Loucy (cell line): ENCODE data around the gene AGR3.

Source experiments
- H2AFZ ChIP-seq: fragments of 200-600 bp; sonication (generic); 2 replicates; pipeline ENCODE4 v1.6.0; 2016; ENCODE audit warnings: antibody characterized with exemption, mild to moderate bottlenecking, low read length, moderate library complexity
- H3F3A ChIP-seq: fragments of 200-600 bp; 2 replicates; pipeline ENCODE4 v1.6.0; 2016; ENCODE audit warnings: antibody characterized with exemption, low read depth, mild to moderate bottlenecking
- H3K27me3 ChIP-seq: fragments of 200-600 bp; sonication (generic); 2 replicates; pipeline ENCODE4 v1.6.1; 2014; ENCODE audit warnings: low read length, mild to moderate bottlenecking; ENCODE audit not compliant: insufficient read depth, poor library complexity, severe bottlenecking
- H3K36me3 ChIP-seq: fragments of 200-600 bp; sonication (generic); 2 replicates; pipeline ENCODE4 v1.6.1; 2016; ENCODE audit warnings: low read length; ENCODE audit not compliant: insufficient read depth
- H3K4me1 ChIP-seq: fragments of 200-600 bp; sonication (generic); 2 replicates; pipeline ENCODE4 v1.5.1; 2014; ENCODE audit warnings: low read length, mild to moderate bottlenecking; ENCODE audit not compliant: insufficient read depth, poor library complexity, severe bottlenecking
- H3K4me2 ChIP-seq: fragments of 200-600 bp; sonication (generic); 2 replicates; pipeline ENCODE4 v1.6.0; 2014; ENCODE audit warnings: antibody characterized with exemption, low read length, low read depth, mild to moderate bottlenecking; ENCODE audit not compliant: poor library complexity, severe bottlenecking
- H3K4me3 ChIP-seq: fragments of 200-600 bp; sonication (generic); 2 replicates; pipeline ENCODE4 v1.5.1; 2014; ENCODE audit warnings: low read length, mild to moderate bottlenecking, mixed read lengths; ENCODE audit not compliant: poor library complexity, severe bottlenecking
- H3K79me2 ChIP-seq: fragments of 200-600 bp; sonication (generic); 2 replicates; pipeline ENCODE4 v1.6.1; 2014; ENCODE audit warnings: low read length; ENCODE audit not compliant: insufficient read depth
- H3K9ac ChIP-seq: fragments of 200-600 bp; sonication (generic); 2 replicates; pipeline ENCODE4 v1.6.0; 2014; ENCODE audit warnings: mild to moderate bottlenecking, low read depth, low read length, moderate library complexity; ENCODE audit not compliant: poor library complexity, severe bottlenecking
- H3K9me2 ChIP-seq: fragments of 200-600 bp; sonication (generic); replicated peaks from 2 replicates; pipeline ENCODE4 v1.6.1; 2016; ENCODE audit warnings: low read depth, low read length, mixed read lengths
- H3K9me3 ChIP-seq: fragments of 200-600 bp; sonication (generic); 2 replicates; pipeline ENCODE4 v1.6.1; 2014; ENCODE audit warnings: mild to moderate bottlenecking, antibody characterized with exemption, low read length, low read depth; ENCODE audit not compliant: insufficient read depth
- H4K20me1 ChIP-seq: fragments of 200-600 bp; sonication (generic); 2 replicates; pipeline ENCODE4 v1.6.0; 2014; ENCODE audit warnings: antibody characterized with exemption, low read length, mild to moderate bottlenecking; ENCODE audit not compliant: insufficient read depth, poor library complexity, severe bottlenecking
- EZH2phosphoT487 ChIP-seq: fragments of 200-600 bp; IDR thresholded peaks from 2 replicates; pipeline ENCODE4 v1.6.1; 2018; ENCODE audit warnings: antibody characterized with exemption, mild to moderate bottlenecking, moderate library complexity, borderline replicate concordance
- TF ChIP-seq, protein P1 (sequence below): fragments of 200-600 bp; sonication (generic); conservative IDR thresholded peaks from 2 replicates; pipeline ENCODE4 v1.5.1; 2014; ENCODE audit warnings: mild to moderate bottlenecking, antibody characterized with exemption, low read length

Gene AGR3

DNA sequence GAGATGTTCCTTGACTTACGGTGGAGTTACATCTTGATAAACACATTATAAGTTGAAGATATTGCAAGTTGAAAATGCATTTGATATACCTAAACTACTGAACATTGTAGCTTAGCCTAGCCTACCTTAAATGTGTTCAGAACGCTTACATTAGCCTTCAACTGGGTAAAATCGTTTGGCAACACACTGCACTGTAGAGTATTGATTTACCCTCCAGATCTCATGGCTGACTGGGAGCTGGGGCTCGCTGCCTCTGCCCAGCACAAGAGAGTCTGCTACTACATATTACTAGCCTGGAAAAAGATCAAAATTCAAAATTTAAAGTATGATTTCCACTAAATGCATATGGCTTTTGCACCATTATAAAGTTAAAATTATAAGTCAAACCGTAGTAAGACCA is 7.5 kb upstream of the AGR3 start:
- Histone ChIP-seq H3K9me2 (no peaks in the 10 kb centered on the region), H3K9ac (no peak overlapping the region), H3K4me1 (peaks cover 10% of the 10 kb centered on the region), H3K9me3 (no peaks in the 10 kb centered on the region), H3K4me2 (no peak overlapping the region), H4K20me1 (no peaks in the 10 kb centered on the region), H3K79me2 (no peaks in the 10 kb centered on the region), H3K4me3 (no peak overlapping the region), H3K27me3 (no peaks in the 10 kb centered on the region), H3F3A (no peaks in the 10 kb centered on the region), H2AFZ (no peak overlapping the region), H3K36me3 (no peaks in the 10 kb centered on the region)
- TF ChIP-seq, protein P1, sequence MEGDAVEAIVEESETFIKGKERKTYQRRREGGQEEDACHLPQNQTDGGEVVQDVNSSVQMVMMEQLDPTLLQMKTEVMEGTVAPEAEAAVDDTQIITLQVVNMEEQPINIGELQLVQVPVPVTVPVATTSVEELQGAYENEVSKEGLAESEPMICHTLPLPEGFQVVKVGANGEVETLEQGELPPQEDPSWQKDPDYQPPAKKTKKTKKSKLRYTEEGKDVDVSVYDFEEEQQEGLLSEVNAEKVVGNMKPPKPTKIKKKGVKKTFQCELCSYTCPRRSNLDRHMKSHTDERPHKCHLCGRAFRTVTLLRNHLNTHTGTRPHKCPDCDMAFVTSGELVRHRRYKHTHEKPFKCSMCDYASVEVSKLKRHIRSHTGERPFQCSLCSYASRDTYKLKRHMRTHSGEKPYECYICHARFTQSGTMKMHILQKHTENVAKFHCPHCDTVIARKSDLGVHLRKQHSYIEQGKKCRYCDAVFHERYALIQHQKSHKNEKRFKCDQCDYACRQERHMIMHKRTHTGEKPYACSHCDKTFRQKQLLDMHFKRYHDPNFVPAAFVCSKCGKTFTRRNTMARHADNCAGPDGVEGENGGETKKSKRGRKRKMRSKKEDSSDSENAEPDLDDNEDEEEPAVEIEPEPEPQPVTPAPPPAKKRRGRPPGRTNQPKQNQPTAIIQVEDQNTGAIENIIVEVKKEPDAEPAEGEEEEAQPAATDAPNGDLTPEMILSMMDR = no peak
- TF ChIP-seq EZH2phosphoT487 = no peak

DNA sequence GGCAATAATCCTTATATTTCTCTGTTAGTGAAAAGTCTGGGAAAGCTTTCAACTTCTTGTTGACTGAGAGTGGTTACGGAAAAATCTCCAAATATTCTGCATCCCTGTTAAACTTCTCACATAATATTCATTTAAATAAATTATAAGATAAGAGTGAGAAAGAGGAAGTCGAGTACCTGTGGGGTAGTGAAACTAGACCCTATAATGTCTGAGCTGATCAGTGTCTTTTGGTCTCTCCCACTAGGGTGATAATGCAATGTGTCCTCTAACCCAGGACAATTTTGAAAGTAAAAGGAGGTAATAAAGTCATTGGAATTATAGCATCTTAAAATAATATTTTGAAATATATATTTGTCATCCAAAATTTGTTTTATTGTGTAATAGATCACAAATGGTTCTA is 2.1 kb upstream of the AGR3 start:
- no peaks in the 10 kb centered on the region for H3K79me2 ChIP-seq
- H3K9me2 ChIP-seq = no peaks in the 10 kb centered on the region
- no peak overlapping the region for H3K4me3 ChIP-seq
- TF ChIP-seq, protein P1 = no peak
- no peak for TF ChIP-seq EZH2phosphoT487
- no peaks in the 10 kb centered on the region for H3K9me3 ChIP-seq
- H3K4me2 ChIP-seq = no peak overlapping the region
- H2AFZ ChIP-seq = no peak overlapping the region
- no peaks in the 10 kb centered on the region for H4K20me1 ChIP-seq
- H3K27me3 ChIP-seq = no peaks in the 10 kb centered on the region
- no peaks in the 10 kb centered on the region for H3F3A ChIP-seq
- no peak overlapping the region for H3K9ac ChIP-seq
- no peaks in the 10 kb centered on the region for H3K4me1 ChIP-seq
- H3K36me3 ChIP-seq = no peaks in the 10 kb centered on the region

DNA sequence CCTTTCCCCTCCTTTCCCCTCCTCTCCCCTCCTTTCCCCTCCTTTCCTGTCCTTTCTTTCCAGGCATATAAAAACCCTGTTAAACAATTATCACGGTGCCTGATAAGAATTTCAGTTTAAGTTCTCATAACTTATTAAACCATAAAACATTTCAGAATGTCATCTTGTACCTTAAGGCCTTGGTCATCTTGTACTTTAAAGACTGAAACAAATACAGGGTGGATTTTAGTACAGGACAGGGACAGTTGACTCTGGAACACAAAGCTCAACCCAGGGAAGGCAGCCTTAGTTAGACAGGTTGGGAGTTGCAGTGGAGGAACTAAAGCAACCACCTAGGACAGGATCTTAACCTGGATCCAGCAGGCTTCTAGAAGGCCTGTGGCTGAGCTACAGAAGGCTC is 1.2 kb downstream of the AGR3 start:
- Histone ChIP-seq H3K79me2 (no peaks in the 10 kb centered on the region), H3K36me3 (no peaks in the 10 kb centered on the region), H3K4me3 (no peak overlapping the region), H3F3A (no peaks in the 10 kb centered on the region), H4K20me1 (no peaks in the 10 kb centered on the region), H3K4me2 (no peak overlapping the region), H3K9ac (no peak overlapping the region), H3K4me1 (no peaks in the 10 kb centered on the region), H2AFZ (no peak overlapping the region; the same call in 1 of the 2 replicates), H3K9me3 (no peaks in the 10 kb centered on the region), H3K27me3 (no peaks in the 10 kb centered on the region), H3K9me2 (no peaks in the 10 kb centered on the region)
- TF ChIP-seq, protein P1 = no peak
- TF ChIP-seq EZH2phosphoT487 = no peak
